Smooth muscle cell (in vitro differentiated cells): ENCODE results near the gene MATN1. TPM values are rescaled to one million over a fixed set of nuclear protein-coding genes. Genes with fewer than 3 reads are reported as not detected.

ENCODE experiments used
- DNase-seq: peaks from one replicate; lab custom pipeline; 2025; ENCODE audit not compliant: unreplicated experiment; lab: John Stamatoyannopoulos, UW
- H2AFZ ChIP-seq: fragments of 200-600 bp; sonication (generic); 2 replicates; pipeline ENCODE4 v1.6.0; 2016; ENCODE audit warnings: antibody characterized with exemption, low read depth, mild to moderate bottlenecking
- H3F3A ChIP-seq: fragments of 200-600 bp; sonication (generic); 2 replicates; pipeline ENCODE4 v1.6.0; 2017; ENCODE audit warnings: antibody characterized with exemption, low read depth
- H3K27ac ChIP-seq: fragments of 200-600 bp; sonication (generic); 2 replicates; pipeline ENCODE4 v1.5.1; 2016; ENCODE audit warnings: low read depth, mild to moderate bottlenecking
- H3K27me3 ChIP-seq: fragments of 200-600 bp; sonication (generic); 2 replicates; pipeline ENCODE4 v1.6.1; 2016; ENCODE audit warnings: low read depth, mild to moderate bottlenecking
- H3K36me3 ChIP-seq: fragments of 200-600 bp; sonication (generic); 2 replicates; pipeline ENCODE4 v1.5.1; 2016; ENCODE audit warnings: low read depth
- H3K4me1 ChIP-seq: fragments of 200-600 bp; sonication (generic); 2 replicates; pipeline ENCODE4 v1.5.1; 2016; ENCODE audit warnings: low read depth
- H3K4me2 ChIP-seq: fragments of 200-600 bp; sonication (generic); 2 replicates; pipeline ENCODE4 v1.6.0; 2016; ENCODE audit warnings: mild to moderate bottlenecking
- H3K4me3 ChIP-seq: fragments of 200-600 bp; sonication (generic); 2 replicates; pipeline ENCODE4 v1.5.1; 2016; ENCODE audit warnings: mild to moderate bottlenecking
- H3K79me2 ChIP-seq: fragments of 200-600 bp; sonication (generic); 2 replicates; pipeline ENCODE4 v1.6.0; 2016; ENCODE audit warnings: low read depth, mild to moderate bottlenecking
- H3K9ac ChIP-seq: fragments of 200-600 bp; sonication (generic); 2 replicates; pipeline ENCODE4 v1.6.0; 2016; ENCODE audit warnings: low read depth
- H3K9me3 ChIP-seq: fragments of 200-600 bp; sonication (generic); replicated peaks from 2 replicates; pipeline ENCODE4 v1.5.1; 2016; ENCODE audit warnings: low read depth
- H4K20me1 ChIP-seq: fragments of 200-600 bp; sonication (generic); 2 replicates; pipeline ENCODE4 v1.6.0; 2016; ENCODE audit warnings: low read depth
- CTCF ChIP-seq: fragments of 200-600 bp; sonication (generic); IDR thresholded peaks from 2 replicates; pipeline ENCODE4 v1.5.1; 2017; ENCODE audit warnings: borderline replicate concordance, mild to moderate bottlenecking, antibody characterized with exemption; ENCODE audit not compliant: insufficient read depth, poor library complexity, severe bottlenecking
- WGBS: methylation state at CpG from one replicate; pipeline ENCODE4 v1.1.7; 2016; ENCODE audit warnings: low lambda C conversion rate; 5-methylcytosine and 5-hydroxymethylcytosine counted together
- microRNA-seq: library from miRNA; unstranded; fragments of <30 nt; microRNA quantifications from one replicate; pipeline ENCODE4, GENCODE V29; 2016; ENCODE audit warnings: borderline number of aligned reads
- polyA plus RNA-seq: library from polyadenylated mRNA; unstranded; fragments of >200 nt; fragmentation: Nextera tagmentation; extraction: Ambion mirVana; gene quantifications from 2 replicates; pipeline ENCODE4 v1.2.1, GENCODE V29; 2016
- small RNA-seq: library from RNA; depleted of rRNA; stranded (forward); fragments of <200 nt; gene quantifications from one replicate; pipeline ENCODE3, GENCODE V24; 2014
- total RNA-seq: library from RNA; depleted of rRNA; stranded (reverse); fragments of >200 nt; gene quantifications from 2 replicates; pipeline ENCODE4 v1.2.3, GENCODE V29; 2014

MATN1 gene
- total and polyA plus RNA-seq, 2 experiments from 2014 or later, result 0.40 to 2.0 TPM

- H3K9me3 ChIP-seq, result no peaks in the 10 kb centered on the region
- H3K4me1 ChIP-seq, result peaks cover 11% of the 10 kb centered on the region
- no peak overlapping the region for H3K4me2 ChIP-seq
- H3K9ac ChIP-seq, result no peak overlapping the region
- H3K36me3 ChIP-seq, result no peaks in the 10 kb centered on the region
- H3K79me2 ChIP-seq, result no peaks in the 10 kb centered on the region
- H4K20me1 ChIP-seq, result no peaks in the 10 kb centered on the region
- no peaks in the 10 kb centered on the region for H3F3A ChIP-seq
- no peak overlapping the region for H3K4me3 ChIP-seq
- peaks cover 14% of the 10 kb centered on the region for H3K27me3 ChIP-seq
- DNase-seq, result no peak
- no peak overlapping the region for H3K27ac ChIP-seq
- no peak for TF ChIP-seq CTCF
- no peak overlapping the region for H2AFZ ChIP-seq
- 81% methylated on average over 9 of the region's 9 CpGs for WGBS
Measured at GRCh38 chr1:30662291-30662840, 61.0 kb downstream of the MATN1 start.

GRCh38 chr1:30661311-30661710, 62.1 kb downstream of the MATN1 start:
- H2AFZ ChIP-seq, result no peak overlapping the region
- H3K9me3 ChIP-seq, result no peaks in the 10 kb centered on the region
- no peak for TF ChIP-seq CTCF
- no peak overlapping the region for H3K4me3 ChIP-seq
- no peak for DNase-seq
- no peaks in the 10 kb centered on the region for H3F3A ChIP-seq
- no peak overlapping the region for H3K9ac ChIP-seq
- peaks cover 11% of the 10 kb centered on the region for H3K4me1 ChIP-seq
- no peaks in the 10 kb centered on the region for H3K36me3 ChIP-seq
- H4K20me1 ChIP-seq, result no peaks in the 10 kb centered on the region
- H3K27me3 ChIP-seq, result peaks cover 14% of the 10 kb centered on the region
- H3K27ac ChIP-seq, result no peak overlapping the region
- 98% methylated on average over 10 of the region's 10 CpGs for WGBS
- no peak overlapping the region for H3K4me2 ChIP-seq
- no peaks in the 10 kb centered on the region for H3K79me2 ChIP-seq

Small RNA genes lying within 50 kb of the gene (microRNA-seq; reads per million reads assigned to microRNA genes)
- not detected for gene MIR4420

Small RNA genes lying within 50 kb of the gene (small RNA-seq; reads per million reads assigned to genes)
- gene MIR4420, result not detected

Other genes starting within 250 kb of the MATN1 start
- gene LAPTM5, start 34.2 kb upstream of the MATN1 start, total RNA-seq, result 0.49 and 1.4 TPM in 2 replicates
- 0.63 and 1.6 TPM in 2 replicates for gene LAPTM5, start 34.2 kb upstream of the MATN1 start, polyA plus RNA-seq
- gene SDC3, start 185.2 kb upstream of the MATN1 start, total RNA-seq, result 45.8 and 46.3 TPM in 2 replicates
- 86.8 and 112 TPM in 2 replicates for gene SDC3, start 185.2 kb upstream of the MATN1 start, polyA plus RNA-seq